T-helper 2 cell (primary cell): ENCODE measurements around the gene TMEM255A.

ENCODE experiments used
- DNase-seq, 5 experiments: peaks; one replicate each; pipeline versions ENCODE4 v3.0.0 to v3.0.0-alpha.2; 2012 to 2022

TMEM255A gene

GRCh38 chrX:120306630-120307029, 4.6 kb downstream of the TMEM255A start:
- DNase-seq, result no peak

GRCh38 chrX:120305531-120306141, 5.6 kb downstream of the TMEM255A start:
- DNase-seq, result no peak

GRCh38 chrX:120304256-120304655, 7.0 kb downstream of the TMEM255A start:
- DNase-seq, result no peak

- peak in 2 of 5 experiments; percentile 57 to 85 for DNase-seq
Observed at GRCh38 chrX:120302434-120302833, 8.8 kb downstream of the TMEM255A start.

GRCh38 chrX:120301960-120302359, 9.3 kb downstream of the TMEM255A start:
- DNase-seq, result no peak

GRCh38 chrX:120301497-120301896, 9.8 kb downstream of the TMEM255A start:
- no peak for DNase-seq

GRCh38 chrX:120299928-120300327, 11.3 kb downstream of the TMEM255A start:
- no peak for DNase-seq

GRCh38 chrX:120297923-120298322, 13.3 kb downstream of the TMEM255A start:
- DNase-seq, result no peak

- no peak for DNase-seq
Observed at GRCh38 chrX:120294651-120295050, 16.6 kb downstream of the TMEM255A start.

GRCh38 chrX:120293015-120293414, 18.2 kb downstream of the TMEM255A start:
- DNase-seq, result no peak

GRCh38 chrX:120291211-120291610, 20.1 kb downstream of the TMEM255A start:
- no peak for DNase-seq

GRCh38 chrX:120290107-120290506, 21.2 kb downstream of the TMEM255A start:
- DNase-seq, result no peak

- no peak for DNase-seq
Observed at GRCh38 chrX:120287513-120288112, 23.6 kb downstream of the TMEM255A start.

GRCh38 chrX:120286733-120287512, 24.3 kb downstream of the TMEM255A start:
- no peak for DNase-seq

GRCh38 chrX:120282697-120283096, 28.6 kb downstream of the TMEM255A start:
- no peak for DNase-seq

GRCh38 chrX:120281761-120282160, 29.5 kb downstream of the TMEM255A start:
- DNase-seq, result no peak

GRCh38 chrX:120281021-120281624, 30.1 kb downstream of the TMEM255A start:
- no peak for DNase-seq

- no peak for DNase-seq
Observed at GRCh38 chrX:120274958-120275357, 36.3 kb downstream of the TMEM255A start.

GRCh38 chrX:120274145-120274544, 37.1 kb downstream of the TMEM255A start:
- DNase-seq, result no peak

GRCh38 chrX:120271218-120271617, 40.0 kb downstream of the TMEM255A start:
- DNase-seq, result no peak

GRCh38 chrX:120270567-120270966, 40.7 kb downstream of the TMEM255A start:
- DNase-seq, result no peak

GRCh38 chrX:120269373-120270035, 41.8 kb downstream of the TMEM255A start:
- DNase-seq, result no peak

- DNase-seq, result no peak
Observed at GRCh38 chrX:120264341-120264740, 46.9 kb downstream of the TMEM255A start.
